NCI-H2081 treated with DMSO at 0.1 percent for 48 hours (cell line): ENCODE measurements around the gene KIF16B.
"Not testable (repeated sequence)": the region's sequence is repeated elsewhere in the genome, so short reads cannot be mapped to it uniquely, and the experiment has no call there.

ENCODE experiments used
- DNase-seq: peaks from one replicate; lab custom pipeline; 2025; lab: John Stamatoyannopoulos, UW

The KIF16B gene

GRCh38 chr20:16246870-16247269 is 326.4 kb downstream of the KIF16B start:
- no peak for DNase-seq

DNA sequence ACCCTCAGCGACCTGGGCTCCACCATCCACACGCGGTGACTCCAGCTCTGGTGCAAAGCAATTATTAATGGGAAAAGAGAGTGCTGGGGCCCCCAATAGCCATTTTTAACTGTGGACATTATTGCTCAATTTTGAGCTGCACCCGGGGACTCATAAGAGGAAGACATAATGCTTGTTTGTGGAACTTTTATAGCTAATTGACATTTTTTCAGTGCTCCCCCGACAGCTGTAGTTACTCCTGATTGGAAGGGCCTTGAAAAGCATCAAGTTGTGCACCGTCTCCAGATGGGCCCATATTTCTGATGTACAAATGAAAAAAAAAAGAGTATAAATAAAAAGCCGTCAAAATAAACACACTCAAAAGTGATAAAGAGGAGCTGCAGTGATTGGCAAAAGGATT is 327.0 kb downstream of the KIF16B start:
- DNase-seq: no peak

DNA sequence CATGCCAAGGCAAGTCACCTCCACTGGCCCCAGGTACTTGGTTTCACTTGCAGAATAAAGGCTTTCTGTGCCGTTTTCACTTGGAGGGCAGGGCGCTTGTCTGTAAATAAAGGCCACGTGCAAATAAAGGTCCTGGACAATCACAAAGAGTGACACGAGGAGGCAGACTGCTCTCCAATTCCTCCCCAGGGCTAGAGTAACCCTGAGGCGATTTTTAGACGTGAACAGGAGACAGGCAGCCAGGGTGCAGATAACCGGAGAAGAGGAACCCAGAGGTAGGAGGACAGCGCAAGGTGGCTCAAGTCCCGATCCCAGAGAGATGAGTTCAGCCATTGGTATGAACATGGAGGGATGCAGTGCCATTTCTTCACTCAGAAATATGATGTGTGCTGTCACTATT is 327.4 kb downstream of the KIF16B start:
- no peak for DNase-seq

DNA sequence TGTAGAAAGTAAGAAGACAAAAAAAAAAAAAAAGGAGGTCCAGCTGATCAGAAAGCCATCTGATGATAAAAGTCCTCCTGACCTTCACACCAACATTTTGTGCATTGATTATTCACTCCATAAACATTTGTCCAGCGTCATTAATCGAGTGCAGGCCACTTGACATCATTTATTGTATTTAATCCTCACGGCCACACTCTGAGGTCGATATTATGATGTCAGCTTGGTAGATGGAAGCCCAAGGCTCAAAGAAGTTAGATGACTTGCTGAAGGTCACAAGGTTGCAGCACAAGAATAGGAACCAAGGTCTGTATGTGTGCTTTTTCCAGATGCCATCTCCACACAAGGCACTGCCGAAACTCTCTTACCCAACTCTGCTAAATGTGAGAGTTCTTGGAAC is 328.4 kb downstream of the KIF16B start:
- no peak for DNase-seq

DNA sequence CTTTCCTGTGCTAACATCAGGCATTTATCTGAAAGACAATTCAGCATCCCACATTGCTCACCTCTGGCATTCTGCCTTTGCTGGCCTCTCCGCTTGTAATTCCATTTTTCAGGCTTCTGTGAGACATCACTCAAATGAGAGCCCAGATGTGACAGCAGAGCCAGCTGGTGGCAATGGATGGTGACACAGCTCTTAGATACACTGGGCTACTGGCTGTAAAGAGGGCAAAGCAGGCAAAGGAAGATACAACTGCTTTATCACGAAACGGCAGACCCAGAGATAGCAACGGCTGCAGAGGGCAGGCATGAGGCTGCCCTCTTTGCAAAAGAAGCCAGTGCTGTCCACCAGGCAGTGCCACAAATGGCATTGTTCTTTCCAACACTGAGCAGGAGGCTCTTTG is 329.8 kb downstream of the KIF16B start:
- DNase-seq: no peak

- DNase-seq: no peak
Observed at GRCh38 chr20:16241911-16242310, 331.3 kb downstream of the KIF16B start.

DNA sequence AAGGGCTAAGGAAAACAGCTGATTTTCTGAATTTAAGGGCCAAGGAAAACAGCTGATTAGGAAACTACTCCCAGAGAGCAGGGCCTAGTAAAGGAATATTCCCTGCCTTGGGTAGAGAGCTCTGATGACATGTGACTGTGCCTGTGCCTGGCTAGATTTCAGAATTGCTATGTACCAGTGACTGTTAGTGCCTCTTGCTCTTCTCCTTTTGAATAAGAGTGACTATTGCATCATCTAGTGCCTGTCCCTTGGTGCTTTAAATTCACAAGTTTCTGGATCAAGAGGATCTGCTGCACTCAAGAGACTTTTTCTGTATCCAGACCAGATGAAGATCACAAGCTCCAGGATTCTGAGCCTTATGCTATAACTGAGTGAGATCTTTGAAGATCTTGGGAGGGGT is 332.9 kb downstream of the KIF16B start:
- DNase-seq: no peak

DNA sequence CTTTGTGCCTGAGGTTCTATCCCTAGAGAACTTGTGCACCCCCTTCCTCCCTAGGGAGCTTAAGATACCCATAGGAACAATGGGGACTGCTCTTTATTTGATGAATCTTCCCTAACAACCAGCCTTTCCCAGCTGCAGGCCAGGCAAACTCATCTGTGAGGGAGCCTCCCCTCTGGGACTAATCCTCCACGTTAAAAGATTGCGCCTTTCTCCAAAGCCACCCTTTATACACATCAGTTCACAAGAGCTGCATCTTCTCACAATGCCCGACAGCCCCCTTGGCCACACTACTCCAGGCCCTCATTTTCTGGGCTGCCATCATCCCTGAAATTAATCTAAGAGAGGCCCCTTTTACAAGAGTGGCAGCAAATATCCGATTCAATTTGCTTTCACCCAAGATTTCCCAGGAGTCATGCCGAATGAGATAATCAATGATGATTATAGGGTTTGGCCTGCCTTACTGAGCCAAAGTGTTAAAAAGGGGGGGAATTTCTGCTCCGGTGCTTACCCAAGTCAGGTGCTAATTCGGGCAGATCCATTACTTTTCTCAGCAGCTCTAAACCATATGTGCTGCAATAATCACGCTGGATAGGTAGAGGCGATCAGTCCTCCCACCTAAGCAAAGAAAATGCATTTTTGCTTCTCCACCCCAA is 336.5 kb downstream of the KIF16B start:
- DNase-seq: no peak

GRCh38 chr20:16230402-16230801 is 342.8 kb downstream of the KIF16B start:
- DNase-seq: no peak

DNA sequence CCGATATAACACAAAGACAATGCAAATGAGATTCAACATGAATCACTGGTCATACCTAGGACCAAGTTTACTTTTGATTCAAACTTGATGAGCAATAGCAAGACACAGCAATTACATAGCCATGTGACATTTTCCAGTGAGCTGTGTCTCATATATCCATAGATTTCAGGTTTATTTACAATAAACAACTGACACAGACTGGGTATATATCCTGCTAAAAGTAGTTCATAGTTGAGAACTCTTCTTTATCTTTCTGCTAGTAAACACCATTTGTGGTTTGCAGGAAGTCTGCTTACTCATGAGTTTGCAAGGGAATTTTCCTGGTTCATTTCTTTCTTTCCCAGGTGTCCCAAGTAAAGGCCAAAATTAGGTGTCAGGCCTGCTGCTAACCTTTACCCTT is 343.4 kb downstream of the KIF16B start:
- no peak for DNase-seq

DNA sequence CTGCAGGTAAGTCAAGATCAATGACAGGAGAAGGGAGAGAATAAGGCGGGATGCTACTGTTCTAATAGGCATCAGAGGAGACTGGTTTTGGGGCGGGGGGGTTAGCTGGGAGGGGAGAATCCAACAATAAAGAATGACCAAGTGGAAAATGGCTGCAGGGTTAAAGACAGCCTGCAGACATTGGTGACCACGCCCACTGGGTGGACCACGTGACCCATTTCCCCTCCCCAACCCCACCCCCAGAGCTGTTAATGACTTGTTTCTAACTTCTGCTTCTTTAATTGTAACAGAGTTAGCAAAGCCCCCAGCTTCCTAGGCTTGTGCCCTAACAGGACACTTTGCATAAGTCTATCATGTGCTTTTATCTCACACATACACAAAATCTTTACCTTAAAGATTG is 344.5 kb downstream of the KIF16B start:
- DNase-seq: no peak

DNA sequence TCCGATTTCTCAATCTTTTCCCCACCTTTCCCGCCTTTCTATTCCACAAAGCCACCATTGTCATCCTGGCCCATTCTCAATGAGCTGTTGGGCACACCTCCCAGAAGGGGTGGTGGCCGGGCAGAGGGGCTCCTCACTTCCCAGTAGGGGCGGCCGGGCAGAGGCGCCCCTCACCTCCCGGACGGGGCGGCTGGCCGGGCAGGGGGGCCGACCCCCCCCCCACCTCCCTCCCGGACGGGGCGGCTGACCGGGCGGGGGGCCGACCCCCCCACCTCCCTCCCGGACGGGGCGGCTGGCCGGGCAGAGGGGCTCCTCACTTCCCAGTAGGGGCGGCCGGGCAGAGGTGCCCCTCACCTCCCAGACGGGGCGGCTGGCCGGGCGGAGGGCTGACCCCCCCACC is 346.3 kb downstream of the KIF16B start:
- not testable (repeated sequence) for DNase-seq

DNA sequence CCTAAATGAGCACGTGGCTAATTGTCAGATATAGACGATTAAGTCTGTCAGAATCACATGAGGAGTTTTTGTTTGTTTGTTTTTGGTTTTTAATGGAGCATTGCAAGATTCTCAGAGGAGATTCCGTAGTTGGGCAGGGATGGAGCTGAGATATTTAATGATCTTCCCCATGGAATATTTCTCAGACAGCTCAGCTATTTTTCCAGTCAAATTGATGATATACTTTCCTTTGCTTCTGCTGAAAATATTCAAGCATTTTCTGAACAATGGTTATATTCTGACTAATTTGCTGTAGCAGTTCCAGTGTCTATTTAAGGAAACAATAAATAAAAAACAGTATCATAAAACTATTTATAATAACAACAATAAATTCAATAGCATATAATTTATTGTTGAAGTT is 348.4 kb downstream of the KIF16B start:
- DNase-seq: no peak

DNA sequence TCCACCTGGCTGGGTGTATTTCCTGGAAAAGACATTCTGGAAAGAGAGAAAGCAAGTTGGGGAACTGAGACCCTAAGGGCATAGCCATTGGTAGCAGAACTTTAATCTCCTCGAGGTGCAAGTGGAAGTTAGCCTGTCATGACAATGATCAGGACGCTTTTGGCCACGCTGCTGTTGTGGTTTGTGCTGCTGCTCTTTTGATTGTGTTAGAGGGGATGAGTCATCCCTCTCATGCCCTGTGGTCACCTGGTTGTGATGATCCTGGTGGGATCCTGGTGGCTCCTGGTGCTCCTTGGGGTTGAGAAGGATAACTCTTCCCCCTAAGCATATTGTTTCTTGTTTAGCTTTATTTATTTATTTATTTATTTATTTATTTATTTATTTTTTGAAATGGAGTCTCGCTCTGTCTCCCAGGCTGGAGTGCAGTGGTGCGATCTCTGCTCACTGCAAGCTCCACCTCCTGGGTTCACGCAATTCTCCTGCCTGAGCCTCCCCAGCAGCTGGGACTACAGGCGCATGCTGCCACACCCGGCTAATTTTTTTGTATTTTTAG is 350.3 kb downstream of the KIF16B start:
- DNase-seq: no peak
